ENCODE results near the gene FGF18. TPM values are rescaled to one million over a fixed set of nuclear protein-coding genes. Genes with fewer than 3 reads are reported as not detected.
A peak's percentile ranks its signal among the peaks of the same experiment; 100 is the strongest.
"Not testable (repeated sequence)": the region's sequence is repeated elsewhere in the genome, so short reads cannot be mapped to it uniquely, and the experiment has no call there.

Gene FGF18
- total and polyA plus RNA-seq, 11 donors: 3.4 to 63.0 (median 16.4) TPM

- 84 to 94% (median 89%) methylated on average over 2 of the region's 2 CpGs for WGBS, 4 donors
- Histone ChIP-seq H3K9me3 (no peaks in the 10 kb centered on the region), H3K27ac (no peak overlapping the region), H3K36me3 (peaks cover 0 to 100% (median 95%) of the 10 kb centered on the region in 9 donors), H3K4me1 (peaks cover 0 to 34% (median 15%) of the 10 kb centered on the region in 12 donors), H3K4me3 (no peak overlapping the region), H3K27me3 (no peaks in the 10 kb centered on the region)
- no peak for TF ChIP-seq POLR2A (IDR thresholded peaks at IDR 0.05)
- TF ChIP-seq, protein P1, sequence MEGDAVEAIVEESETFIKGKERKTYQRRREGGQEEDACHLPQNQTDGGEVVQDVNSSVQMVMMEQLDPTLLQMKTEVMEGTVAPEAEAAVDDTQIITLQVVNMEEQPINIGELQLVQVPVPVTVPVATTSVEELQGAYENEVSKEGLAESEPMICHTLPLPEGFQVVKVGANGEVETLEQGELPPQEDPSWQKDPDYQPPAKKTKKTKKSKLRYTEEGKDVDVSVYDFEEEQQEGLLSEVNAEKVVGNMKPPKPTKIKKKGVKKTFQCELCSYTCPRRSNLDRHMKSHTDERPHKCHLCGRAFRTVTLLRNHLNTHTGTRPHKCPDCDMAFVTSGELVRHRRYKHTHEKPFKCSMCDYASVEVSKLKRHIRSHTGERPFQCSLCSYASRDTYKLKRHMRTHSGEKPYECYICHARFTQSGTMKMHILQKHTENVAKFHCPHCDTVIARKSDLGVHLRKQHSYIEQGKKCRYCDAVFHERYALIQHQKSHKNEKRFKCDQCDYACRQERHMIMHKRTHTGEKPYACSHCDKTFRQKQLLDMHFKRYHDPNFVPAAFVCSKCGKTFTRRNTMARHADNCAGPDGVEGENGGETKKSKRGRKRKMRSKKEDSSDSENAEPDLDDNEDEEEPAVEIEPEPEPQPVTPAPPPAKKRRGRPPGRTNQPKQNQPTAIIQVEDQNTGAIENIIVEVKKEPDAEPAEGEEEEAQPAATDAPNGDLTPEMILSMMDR (IDR thresholded peaks at IDR 0.05): no peak
- DNase-seq (no peak), ATAC-seq (peak in 1 of 4 donors; percentile 15)
- intact Hi-C loops (cut with DNase I): no loop called here
Observed at GRCh38 chr5:171397190-171397589, 22.3 kb upstream of the FGF18 start.

DNA sequence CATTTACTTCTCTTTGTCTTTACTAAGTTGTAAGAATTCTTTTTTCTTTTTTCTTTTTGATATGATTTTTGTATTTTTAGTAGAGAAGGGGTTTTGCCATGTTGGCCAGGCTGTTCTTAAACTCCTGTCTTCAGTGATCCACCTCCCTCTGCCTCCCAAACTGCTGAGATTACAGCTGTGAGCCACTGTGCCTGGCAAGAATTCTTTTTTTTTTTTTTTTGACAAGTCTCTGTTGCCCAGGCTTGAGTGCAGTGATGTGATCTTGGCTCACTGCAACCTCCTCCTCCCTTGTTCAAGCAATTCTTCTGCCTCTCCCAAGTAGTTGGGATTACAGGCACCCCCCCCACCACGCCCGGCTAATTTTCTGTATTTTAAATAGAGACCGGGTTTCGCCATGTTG is 21.8 kb upstream of the FGF18 start:
- WGBS, 4 donors: 90 to 98% (median 95%) methylated on average over 4 of the region's 4 CpGs
- peak in 1 of 4 donors; percentile 19 for ATAC-seq

DNA sequence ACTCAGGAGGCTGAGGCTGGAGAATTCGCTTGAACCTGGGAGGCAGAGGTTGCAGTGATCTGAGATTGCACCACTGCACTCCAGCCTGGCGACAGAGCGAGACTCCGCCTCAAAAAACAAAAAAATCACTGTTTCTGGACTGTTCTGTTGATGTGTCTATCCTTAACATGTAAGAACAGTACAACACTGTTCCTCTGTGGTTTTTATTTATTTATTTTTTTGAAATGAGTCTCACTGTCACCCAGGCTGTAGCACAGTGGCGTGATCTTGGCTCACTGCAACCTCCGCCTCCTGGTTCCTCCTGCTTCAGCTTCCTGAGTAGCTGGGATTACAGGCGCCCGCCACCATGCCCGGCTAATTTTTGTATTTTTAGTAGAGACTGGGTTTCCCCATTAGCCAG is 20.8 kb upstream of the FGF18 start:
- ATAC-seq: peak in 2 of 4 donors; percentile 5 to 31
- WGBS, 4 donors: 92 to 94% (median 92%) methylated on average over 9 of the region's 9 CpGs

More for the DNA sequence above, 21.8 kb upstream of the FGF18 start:
- no peak for DNase-seq
- intact Hi-C loops (cut with DNase I): no loop called here
- H3K27me3 ChIP-seq: no peaks in the 10 kb centered on the region
- H3K27ac ChIP-seq: no peak overlapping the region
- no peaks in the 10 kb centered on the region for H3K9me3 ChIP-seq
- no peak overlapping the region for H3K4me3 ChIP-seq
- no peak for TF ChIP-seq POLR2A (IDR thresholded peaks at IDR 0.05)
- TF ChIP-seq, protein P1 (IDR thresholded peaks at IDR 0.05): no peak
- H3K36me3 ChIP-seq: peaks cover 0 to 96% (median 91%) of the 10 kb centered on the region in 9 donors
- peaks cover 0 to 34% (median 15%) of the 10 kb centered on the region in 12 donors for H3K4me1 ChIP-seq

DNA sequence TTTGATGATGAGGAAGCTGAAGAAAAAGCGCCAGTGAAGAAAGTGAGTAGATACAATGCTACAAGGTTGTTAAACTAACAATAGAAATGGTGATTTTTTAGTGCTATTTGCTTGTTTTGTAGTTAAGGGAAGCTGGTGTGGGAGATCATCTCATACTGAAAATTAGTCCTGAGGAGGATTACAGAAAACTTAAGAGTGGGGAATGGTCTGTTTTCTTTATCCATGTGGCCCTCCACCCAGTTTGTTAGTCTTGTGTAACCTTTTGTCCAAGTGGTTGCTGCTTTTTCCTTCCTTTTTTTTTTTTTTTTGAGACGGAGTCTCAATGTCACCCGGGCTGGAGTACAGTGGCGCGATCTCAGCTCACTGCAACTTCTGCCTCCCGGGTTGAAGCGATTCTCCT is 19.3 kb upstream of the FGF18 start:
- Histone ChIP-seq H3K9me3 (no peaks in the 10 kb centered on the region), H3K4me1 (peaks cover 0 to 36% (median 15%) of the 10 kb centered on the region in 12 donors), H3K36me3 (peaks cover 0 to 75% (median 71%) of the 10 kb centered on the region in 9 donors), H3K27me3 (no peaks in the 10 kb centered on the region), H3K4me3 (no peak overlapping the region), H3K27ac (no peak overlapping the region)
- TF ChIP-seq, protein P1 (IDR thresholded peaks at IDR 0.05): no peak
- TF ChIP-seq POLR2A (IDR thresholded peaks at IDR 0.05): no peak
- intact Hi-C loops (cut with DNase I): no loop called here
- WGBS, 4 donors: 86 to 93% (median 89%) methylated on average over 7 of the region's 7 CpGs
- no peak for ATAC-seq
- no peak for DNase-seq

More for the DNA sequence above, 20.8 kb upstream of the FGF18 start:
- intact Hi-C loops (cut with DNase I); H3K27me3 ChIP-seq; H3K4me3 ChIP-seq; H3K27ac ChIP-seq; H3K9me3 ChIP-seq; DNase-seq: not testable (repeated sequence)
- Histone ChIP-seq H3K36me3 (peaks cover 0 to 85% (median 81%) of the 10 kb centered on the region in 9 donors), H3K4me1 (peaks cover 0 to 34% (median 15%) of the 10 kb centered on the region in 12 donors)

All from heart left ventricle (tissue), 16 donors.